GM19043 (cell line): ENCODE measurements around the gene SLC41A3.
"Not testable (repeated sequence)": the region's sequence is repeated elsewhere in the genome, so short reads cannot be mapped to it uniquely, and the experiment has no call there.

Experiments
- ATAC-seq: cut with Tn5 transposase; IDR thresholded peaks from one replicate; pipeline ENCODE4 v1.9.1; 2021; ENCODE audit warnings: low read depth; ENCODE audit not compliant: unreplicated experiment

SLC41A3 gene

DNA sequence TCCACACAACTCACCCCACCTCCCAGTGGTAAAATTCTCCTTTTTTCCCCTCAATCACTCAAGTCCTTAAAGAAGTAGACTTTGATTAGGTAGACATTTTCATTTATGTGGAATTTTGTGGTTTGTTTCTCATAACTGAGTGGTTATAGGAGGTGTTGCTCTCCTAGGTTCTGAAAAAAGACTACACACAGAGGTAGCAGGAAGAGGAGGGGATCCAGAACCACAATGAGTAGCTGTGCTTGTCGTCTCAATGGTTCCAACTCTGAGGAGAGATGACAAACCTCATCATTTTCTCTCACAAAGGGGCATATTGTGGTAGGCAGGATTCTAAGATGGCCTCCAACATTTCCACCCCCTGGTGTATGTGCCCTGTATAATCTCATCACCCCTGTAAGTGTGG is 120.1 kb downstream of the SLC41A3 start:
- ATAC-seq: not testable (repeated sequence)

DNA sequence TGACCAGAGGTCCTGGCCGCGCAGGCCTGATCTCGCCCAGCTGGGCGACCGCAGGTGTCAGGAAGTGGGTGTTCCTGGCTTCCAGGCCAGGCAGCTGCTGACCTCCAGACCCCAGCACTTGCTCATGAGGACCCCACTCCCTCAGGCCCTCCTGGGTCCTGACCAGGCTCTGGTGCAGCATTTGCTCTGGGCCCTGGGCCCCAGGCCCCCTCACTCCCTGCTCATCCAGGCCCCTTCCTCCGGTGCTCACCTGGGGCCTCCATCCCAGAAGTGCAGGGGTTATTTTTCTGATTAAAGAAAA is 122.7 kb downstream of the SLC41A3 start:
- ATAC-seq: no peak

DNA sequence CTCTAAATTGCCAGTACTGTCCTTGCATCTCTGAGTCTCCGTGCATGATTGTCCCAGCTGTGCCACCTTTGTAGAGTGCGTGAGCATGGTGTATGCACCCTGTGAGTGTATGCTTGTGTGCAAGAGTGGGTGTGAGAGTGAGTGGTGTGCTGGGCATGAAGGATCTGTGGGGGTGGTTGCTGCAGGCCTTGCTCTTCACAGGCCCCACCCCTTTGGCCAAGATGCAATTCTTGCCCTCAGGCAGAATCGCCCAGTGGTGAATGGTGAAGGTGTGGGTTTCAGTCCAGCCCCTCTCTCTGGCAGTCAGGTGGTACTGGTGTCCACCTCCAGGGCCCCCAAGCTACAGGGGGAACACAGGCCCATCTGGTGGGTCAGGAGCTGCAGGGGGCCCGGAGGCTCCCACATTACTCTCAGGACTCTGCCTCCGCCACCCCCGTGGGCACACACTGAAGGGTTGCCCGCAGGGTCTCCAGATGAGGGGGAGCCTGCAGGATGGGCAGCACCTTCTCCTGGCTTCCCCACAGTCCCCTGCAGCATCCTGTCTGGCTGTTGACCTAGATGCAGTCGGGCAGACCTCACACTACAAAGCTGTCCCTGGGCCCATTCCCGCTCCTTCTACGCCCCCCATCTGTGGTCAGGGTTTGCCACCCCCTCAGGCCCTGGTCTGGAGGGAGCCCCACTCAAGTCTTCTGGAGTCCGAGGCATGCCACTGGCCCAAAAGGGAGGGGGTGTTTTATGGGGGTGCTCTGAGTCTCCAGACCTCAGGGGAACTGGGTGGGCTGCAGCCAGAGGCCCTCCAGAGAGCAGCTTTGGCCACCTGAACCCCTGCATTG is 123.3 kb downstream of the SLC41A3 start:
- no peak for ATAC-seq

DNA sequence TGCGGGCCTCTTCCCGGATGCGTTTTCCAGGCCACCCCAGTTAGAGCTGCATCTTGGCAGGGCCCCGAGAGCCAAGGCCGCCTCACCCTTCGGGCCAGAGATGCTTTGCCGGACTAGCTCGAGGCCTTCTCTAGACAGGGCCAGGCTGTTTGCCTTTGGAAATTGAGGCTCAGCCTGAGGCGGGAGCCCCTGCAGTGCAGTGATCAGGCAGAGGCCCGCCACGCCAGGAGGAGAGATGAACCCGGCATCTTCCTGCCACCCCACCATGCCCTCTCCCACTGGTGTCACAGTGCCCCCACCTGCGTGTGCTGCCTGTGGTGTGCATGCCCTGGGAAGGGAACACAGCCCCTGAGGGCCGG is 123.9 kb downstream of the SLC41A3 start:
- ATAC-seq: no peak

DNA sequence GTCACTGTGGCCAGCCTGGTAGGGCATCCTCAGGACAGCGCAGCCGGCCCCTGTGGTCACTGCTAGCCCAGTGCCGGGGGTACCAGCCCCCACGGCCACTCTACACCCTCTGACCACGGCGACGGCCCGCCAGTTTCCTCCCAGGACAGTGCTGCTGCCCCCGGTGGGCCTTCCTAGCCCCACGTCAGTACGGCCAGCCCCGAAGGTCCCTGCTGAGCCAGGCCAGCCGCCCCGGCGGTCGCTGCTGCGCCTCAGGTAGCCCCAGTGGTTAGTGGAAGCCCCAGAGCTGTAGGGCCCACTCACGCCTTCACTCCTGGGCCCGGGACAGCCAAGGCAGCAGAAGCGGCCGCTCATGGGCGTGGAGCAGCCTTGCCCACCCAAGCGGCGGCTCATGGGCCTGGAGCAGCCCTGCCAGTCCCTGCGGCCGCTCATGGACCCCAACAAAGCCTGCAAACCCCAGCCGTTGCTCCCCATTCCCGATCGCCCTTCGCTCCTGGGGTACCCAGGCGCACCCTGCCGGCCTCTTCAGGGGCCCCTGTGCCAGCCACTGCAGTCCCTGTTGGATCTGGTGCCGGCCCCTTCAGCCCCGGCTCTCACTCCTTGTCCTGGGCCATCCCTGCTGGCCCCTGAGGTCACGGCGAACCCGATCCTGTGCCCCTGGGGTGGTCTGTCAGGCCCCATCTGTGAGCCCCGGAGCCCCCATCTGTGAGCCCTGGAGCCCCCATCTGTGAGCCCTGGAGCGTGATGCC is 124.4 kb downstream of the SLC41A3 start:
- ATAC-seq: no peak

DNA sequence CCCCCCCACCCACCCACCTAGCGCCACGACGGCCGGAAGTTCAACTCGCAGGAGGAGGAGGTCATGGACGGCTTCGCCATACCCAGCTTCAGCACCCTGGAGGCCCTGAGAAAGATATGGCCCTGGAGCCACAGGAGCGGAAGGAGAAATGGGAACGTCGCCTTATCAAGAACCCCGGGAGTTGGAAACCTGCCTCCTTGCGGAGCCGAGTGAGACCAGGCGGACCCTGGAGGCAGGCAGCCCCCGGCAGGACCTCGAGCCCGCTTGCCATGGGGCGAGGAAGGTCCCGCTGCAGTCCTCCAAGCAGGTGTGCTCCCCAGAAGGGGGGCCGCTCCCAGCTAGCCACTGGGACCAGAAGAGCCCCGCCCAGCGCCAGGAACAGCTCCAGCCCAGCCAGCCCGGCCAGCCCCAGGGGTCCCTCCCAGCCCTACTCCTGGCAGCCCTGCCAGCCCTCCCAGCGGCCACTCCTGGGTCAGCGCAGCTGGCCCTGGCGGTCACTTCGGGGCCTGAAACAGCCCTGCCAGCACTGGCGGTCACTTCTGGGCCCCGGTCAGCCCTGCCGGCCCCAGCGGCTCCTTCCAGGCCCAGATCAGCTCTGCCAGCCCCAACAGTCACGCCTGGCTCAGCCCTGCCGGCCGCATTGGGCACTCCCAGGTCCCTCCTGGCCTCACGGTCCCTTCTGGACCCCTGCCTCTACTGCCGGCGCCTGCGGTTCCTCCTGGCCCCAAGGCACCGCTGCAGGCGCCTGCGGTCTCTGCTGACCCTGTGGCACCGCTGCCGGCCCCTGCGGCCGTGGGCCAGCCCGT is 125.2 kb downstream of the SLC41A3 start:
- ATAC-seq: no peak

DNA sequence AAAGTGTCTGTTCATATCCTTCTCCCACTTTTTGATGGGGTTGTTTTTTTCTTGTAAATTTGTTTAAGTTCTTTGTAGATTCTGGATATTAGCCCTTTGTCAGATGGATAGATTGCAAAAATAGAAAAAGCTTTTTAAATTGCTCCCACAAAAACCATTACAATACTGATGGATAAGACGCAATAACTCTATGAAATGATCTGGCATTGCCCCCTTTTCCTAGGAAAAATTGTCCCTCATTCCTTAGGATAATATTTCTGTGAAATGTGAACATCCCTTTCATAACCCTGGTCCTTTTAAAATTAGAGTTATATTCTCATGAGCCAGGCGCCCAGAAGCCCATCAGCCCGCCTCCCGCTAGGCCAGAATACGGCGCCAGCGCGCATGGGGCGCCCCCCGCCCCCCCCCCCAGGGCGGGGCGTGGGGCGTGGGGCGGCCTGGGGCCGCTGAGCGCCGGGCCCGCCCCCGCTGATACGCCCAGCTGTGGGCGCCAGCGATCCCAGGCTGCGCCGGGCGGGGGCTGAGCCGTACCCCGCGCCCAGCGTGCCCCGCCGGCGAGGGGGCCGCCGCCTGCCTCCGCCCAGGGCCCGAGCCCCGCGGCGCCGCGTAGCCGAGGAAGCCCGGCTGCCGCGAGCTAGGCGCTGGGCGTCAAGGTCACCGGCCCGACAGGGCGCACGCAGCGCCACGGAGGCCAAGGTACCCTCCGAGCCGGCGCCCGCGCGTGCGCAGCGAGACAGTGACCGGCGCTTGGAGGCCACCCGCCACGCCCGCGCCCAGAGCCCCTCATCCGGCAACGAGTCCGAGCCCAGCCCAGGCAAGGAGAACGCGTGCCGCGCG is 126.0 kb downstream of the SLC41A3 start:
- no peak for ATAC-seq

DNA sequence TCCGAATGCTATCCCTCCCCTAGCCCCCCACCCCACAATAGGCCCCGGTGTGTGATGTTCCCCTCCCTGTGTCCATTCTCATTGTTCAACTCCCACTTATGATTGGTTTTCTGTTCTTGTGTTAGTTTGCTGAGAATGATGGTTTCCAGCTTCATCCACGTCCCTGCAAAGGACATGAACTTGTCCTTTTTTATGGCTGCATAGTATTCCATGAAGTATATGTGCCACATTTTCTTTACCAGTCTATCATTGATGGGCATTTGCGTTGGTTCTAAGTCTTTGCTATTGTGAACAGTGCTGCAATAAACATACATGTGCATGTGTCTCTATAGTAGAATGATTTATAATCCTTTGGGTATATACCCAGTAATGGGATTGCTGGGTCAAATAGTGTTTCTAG is 126.9 kb downstream of the SLC41A3 start:
- not testable (repeated sequence) for ATAC-seq
